ENCODE results near the gene CIC. TPM values are rescaled to one million over a fixed set of nuclear protein-coding genes. Genes with fewer than 3 reads are reported as not detected.
A peak's percentile ranks its signal among the peaks of the same experiment; 100 is the strongest.

CIC gene
- total and polyA plus RNA-seq, 9 of the 15 experiments (the other 6 are each of a cell fraction or from before 2014, with no cell fraction given), result 0.07 to 44.7 (median 8.6) TPM

DNA sequence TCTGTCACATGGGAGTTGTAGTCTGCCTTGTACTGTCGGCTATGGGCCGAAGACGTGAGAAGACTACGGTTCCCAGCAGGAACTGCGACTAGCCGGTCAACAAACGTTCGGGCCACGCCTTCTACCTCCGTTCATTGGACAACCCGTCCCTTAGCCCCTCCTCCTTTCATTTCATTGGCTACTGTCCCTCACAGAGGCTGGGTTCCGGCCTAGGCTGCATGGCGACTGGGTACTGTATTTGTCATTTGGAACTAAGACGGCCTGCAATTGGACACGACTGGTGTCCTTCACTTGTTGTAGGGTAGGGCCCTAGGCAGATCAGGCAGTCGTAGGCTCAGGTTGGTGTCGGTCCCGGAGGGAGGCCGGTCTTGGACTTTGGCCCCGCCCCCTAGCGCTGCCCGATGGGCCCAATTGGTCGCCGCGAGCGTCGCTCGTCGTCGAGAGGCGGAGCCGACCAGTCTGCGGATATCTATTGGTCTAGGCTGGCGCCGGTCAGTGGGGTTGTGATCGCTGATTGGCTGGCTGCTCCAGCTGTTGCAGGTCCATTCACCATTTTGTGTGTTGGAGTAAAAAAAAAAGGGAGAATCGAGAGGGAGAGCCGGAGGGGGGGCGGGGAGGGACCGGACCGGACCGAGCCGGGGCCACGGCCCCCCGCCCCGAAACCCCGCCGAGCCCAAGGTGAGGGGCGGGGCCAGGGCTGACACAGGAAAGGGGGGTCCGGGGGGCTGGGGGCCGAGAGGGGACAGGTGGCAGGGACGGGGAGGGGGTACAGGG lies at the start of gene CIC (continued):
- TF ChIP-seq ZNF589 (CRISPR knock-in tag; IDR thresholded peaks at IDR 0.05; ENCODE audit: low read depth) (no peak), ZNF384 (IDR thresholded peaks at IDR 0.05; ENCODE audit: low read depth, low read length) (peak; percentile 98), MTA3 (IDR thresholded peaks at IDR 0.05; ENCODE audit: borderline replicate concordance) (peak; percentile 88; the same call in 1 of the 2 replicates), CREB1 (IDR thresholded peaks at IDR 0.05) (0 out of 2 replicates have a peak, but pooled peaks have one; percentile 67), CREB1 (CRISPR knock-in tag; IDR thresholded peaks at IDR 0.05) (peak; percentile 76), NR2C2 (CRISPR knock-in tag; IDR thresholded peaks at IDR 0.05) (no peak), NR2C2 (tag; IDR thresholded peaks at IDR 0.05) (peak; percentile 82), GABPB1 (CRISPR knock-in tag; IDR thresholded peaks at IDR 0.05) (peak; percentile 91), HNRNPL (IDR thresholded peaks at IDR 0.05; ENCODE audit: low read depth, low read length) (no peak), NR2C1 (IDR thresholded peaks at IDR 0.05) (no peak), NR2C1 (tag; IDR thresholded peaks at IDR 0.05) (peak; percentile 57), ZNF143 (CRISPR knock-in tag; IDR thresholded peaks at IDR 0.05) (peak; percentile 99), FOS (IDR thresholded peaks at IDR 0.05; ENCODE audit: extremely low read depth, insufficient read length) (peak; percentile 97), CXXC5 (CRISPR knock-in tag; IDR thresholded peaks at IDR 0.05) (peak; percentile 64; the same call in 1 of the 2 replicates), ZNF24 (IDR thresholded peaks at IDR 0.05) (no peak), PRPF4 (IDR thresholded peaks at IDR 0.05; ENCODE audit: insufficient read depth, low read depth, low read length, poor library complexity, severe bottlenecking) (no peak), ZKSCAN1 (IDR thresholded peaks at IDR 0.05; ENCODE audit: low read depth, low read length) (0 out of 2 replicates have a peak, but pooled peaks have one; percentile 16), CBX3 (IDR thresholded peaks at IDR 0.05; ENCODE audit: borderline replicate concordance in 1 of 2, low read length in 2 of 2) (no peak), SP1 (CRISPR knock-in tag; IDR thresholded peaks at IDR 0.05) (peak; percentile 100), HDGF (IDR thresholded peaks at IDR 0.05) (no peak), ZBED1 (IDR thresholded peaks at IDR 0.05) (no peak)
- TF ChIP-seq, protein P1, sequence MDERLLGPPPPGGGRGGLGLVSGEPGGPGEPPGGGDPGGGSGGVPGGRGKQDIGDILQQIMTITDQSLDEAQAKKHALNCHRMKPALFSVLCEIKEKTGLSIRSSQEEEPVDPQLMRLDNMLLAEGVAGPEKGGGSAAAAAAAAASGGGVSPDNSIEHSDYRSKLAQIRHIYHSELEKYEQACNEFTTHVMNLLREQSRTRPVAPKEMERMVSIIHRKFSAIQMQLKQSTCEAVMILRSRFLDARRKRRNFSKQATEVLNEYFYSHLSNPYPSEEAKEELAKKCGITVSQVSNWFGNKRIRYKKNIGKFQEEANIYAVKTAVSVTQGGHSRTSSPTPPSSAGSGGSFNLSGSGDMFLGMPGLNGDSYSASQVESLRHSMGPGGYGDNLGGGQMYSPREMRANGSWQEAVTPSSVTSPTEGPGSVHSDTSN (CRISPR knock-in tag; IDR thresholded peaks at IDR 0.05; ENCODE audit: low read depth), result peak; percentile 93
- TF ChIP-seq, protein P1 (tag; conservative IDR thresholded peaks at IDR 0.05; ENCODE audit: low read depth), result peak; percentile 100
- TF ChIP-seq, protein P2, sequence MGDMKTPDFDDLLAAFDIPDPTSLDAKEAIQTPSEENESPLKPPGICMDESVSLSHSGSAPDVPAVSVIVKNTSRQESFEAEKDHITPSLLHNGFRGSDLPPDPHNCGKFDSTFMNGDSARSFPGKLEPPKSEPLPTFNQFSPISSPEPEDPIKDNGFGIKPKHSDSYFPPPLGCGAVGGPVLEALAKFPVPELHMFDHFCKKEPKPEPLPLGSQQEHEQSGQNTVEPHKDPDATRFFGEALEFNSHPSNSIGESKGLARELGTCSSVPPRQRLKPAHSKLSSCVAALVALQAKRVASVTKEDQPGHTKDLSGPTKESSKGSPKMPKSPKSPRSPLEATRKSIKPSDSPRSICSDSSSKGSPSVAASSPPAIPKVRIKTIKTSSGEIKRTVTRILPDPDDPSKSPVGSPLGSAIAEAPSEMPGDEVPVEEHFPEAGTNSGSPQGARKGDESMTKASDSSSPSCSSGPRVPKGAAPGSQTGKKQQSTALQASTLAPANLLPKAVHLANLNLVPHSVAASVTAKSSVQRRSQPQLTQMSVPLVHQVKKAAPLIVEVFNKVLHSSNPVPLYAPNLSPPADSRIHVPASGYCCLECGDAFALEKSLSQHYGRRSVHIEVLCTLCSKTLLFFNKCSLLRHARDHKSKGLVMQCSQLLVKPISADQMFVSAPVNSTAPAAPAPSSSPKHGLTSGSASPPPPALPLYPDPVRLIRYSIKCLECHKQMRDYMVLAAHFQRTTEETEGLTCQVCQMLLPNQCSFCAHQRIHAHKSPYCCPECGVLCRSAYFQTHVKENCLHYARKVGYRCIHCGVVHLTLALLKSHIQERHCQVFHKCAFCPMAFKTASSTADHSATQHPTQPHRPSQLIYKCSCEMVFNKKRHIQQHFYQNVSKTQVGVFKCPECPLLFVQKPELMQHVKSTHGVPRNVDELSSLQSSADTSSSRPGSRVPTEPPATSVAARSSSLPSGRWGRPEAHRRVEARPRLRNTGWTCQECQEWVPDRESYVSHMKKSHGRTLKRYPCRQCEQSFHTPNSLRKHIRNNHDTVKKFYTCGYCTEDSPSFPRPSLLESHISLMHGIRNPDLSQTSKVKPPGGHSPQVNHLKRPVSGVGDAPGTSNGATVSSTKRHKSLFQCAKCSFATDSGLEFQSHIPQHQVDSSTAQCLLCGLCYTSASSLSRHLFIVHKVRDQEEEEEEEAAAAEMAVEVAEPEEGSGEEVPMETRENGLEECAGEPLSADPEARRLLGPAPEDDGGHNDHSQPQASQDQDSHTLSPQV (IDR thresholded peaks at IDR 0.05), result peak; percentile 35
